Fibroblast of villous mesenchyme (primary cell): Measurements from ENCODE around the gene WWTR1. TPM values are rescaled to one million over a fixed set of nuclear protein-coding genes. Genes with fewer than 3 reads are reported as not detected.

Experiments
- DNase-seq: peaks from one replicate; pipeline ENCODE4 v3.0.0-alpha.2; 2010; ENCODE audit warnings: low read depth
- H3K4me3 ChIP-seq: 2 replicates; pipeline ENCODE4 v1.5.1; 2011; ENCODE audit warnings: low read depth, mild to moderate bottlenecking, low read length
- total RNA-seq: library from RNA; depleted of rRNA; stranded (reverse); fragments of >200 nt; gene quantifications from 2 replicates; pipeline ENCODE4 v1.2.3, GENCODE V29; 2012
- TF ChIP-seq, protein P1 (sequence below): IDR thresholded peaks from 2 replicates; pipeline ENCODE4 v1.5.1; 2012; ENCODE audit warnings: low read depth, mild to moderate bottlenecking, low read length; ENCODE audit not compliant: insufficient read depth

The WWTR1 gene
- total RNA-seq, 1 donor = 37.6 TPM

DNA sequence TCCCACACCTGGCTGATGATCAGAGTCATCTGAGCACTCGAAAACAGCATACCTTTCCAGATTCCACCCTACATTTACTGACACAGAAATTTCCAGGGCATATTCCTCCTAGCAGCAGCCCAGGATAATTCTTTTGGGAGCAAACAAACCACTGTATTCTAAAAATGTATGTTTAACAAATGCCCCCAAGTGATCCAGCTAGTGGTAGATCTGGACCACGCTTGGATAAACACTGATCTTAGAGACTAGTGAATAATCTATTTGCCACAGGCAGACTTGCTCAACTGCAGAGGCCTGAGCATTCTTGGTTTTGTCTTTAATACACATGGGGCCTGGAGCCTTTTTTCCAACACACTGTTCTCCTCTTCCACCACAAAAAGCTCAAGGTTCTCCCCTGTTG is 93.7 kb downstream of the WWTR1 start:
- DNase-seq = peak; percentile 48
- TF ChIP-seq, protein P1, sequence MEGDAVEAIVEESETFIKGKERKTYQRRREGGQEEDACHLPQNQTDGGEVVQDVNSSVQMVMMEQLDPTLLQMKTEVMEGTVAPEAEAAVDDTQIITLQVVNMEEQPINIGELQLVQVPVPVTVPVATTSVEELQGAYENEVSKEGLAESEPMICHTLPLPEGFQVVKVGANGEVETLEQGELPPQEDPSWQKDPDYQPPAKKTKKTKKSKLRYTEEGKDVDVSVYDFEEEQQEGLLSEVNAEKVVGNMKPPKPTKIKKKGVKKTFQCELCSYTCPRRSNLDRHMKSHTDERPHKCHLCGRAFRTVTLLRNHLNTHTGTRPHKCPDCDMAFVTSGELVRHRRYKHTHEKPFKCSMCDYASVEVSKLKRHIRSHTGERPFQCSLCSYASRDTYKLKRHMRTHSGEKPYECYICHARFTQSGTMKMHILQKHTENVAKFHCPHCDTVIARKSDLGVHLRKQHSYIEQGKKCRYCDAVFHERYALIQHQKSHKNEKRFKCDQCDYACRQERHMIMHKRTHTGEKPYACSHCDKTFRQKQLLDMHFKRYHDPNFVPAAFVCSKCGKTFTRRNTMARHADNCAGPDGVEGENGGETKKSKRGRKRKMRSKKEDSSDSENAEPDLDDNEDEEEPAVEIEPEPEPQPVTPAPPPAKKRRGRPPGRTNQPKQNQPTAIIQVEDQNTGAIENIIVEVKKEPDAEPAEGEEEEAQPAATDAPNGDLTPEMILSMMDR = no peak
- H3K4me3 ChIP-seq = no peak overlapping the region

DNA sequence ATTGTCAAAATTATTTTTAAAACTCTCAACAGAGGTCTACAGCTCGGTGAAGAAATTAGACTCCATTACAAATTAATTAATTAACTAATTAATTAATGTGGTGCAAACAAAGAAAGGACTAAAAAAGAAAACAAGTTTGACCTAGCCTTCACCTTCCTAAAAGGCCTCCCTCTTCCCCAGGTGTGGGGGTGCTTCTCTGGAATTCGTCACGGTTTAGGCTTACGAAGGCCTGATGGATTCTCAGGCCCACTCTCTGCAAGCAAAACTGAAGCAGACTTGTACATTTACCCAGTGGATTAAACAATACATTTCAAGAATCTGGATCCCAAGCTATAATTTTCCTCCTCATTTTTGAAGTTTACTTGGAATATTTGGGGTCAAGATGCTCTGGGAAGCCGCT is 94.7 kb downstream of the WWTR1 start:
- H3K4me3 ChIP-seq = no peak overlapping the region
- TF ChIP-seq, protein P1 = no peak
- DNase-seq = no peak

DNA sequence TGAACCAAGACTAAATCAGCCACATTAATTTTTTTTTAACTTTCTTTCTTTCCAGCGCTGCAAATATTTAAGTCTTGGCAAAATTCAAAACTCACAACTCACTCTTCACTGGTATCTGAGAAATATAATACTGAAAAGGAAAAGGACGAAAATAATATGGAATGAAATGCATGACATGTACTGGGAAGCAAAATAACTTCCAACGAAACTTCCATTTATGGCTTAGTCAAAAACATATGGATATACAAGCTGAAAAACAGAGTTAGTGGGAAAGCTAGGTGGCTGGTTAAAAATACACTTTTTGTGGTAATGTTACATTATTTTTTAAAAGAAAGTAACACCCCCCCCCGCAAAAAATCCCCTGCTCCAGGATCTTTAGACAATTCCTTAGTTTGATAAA is 97.2 kb downstream of the WWTR1 start:
- no peak for DNase-seq
- TF ChIP-seq, protein P1 = no peak
- no peak overlapping the region for H3K4me3 ChIP-seq

DNA sequence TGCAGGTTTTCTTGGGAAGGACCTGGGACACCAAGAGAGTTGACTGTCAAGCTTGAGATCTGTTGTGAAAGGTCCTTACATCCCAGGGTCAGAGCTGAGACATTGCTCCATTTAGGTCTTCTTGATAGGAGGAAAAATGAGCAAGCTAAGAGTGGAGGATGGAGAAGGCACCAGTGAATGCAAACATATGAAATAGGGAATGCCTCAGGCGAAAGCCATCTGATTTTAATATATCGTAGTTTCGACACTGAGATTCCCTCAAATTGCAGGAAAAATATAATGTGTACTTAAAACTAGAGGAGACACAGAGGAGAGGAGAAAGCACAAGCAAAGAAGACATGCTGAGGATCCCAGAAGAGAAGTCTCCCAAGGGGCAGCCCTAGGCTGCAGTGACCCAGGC is 97.8 kb downstream of the WWTR1 start:
- TF ChIP-seq, protein P1 = no peak
- DNase-seq = no peak
- H3K4me3 ChIP-seq = no peak overlapping the region

DNA sequence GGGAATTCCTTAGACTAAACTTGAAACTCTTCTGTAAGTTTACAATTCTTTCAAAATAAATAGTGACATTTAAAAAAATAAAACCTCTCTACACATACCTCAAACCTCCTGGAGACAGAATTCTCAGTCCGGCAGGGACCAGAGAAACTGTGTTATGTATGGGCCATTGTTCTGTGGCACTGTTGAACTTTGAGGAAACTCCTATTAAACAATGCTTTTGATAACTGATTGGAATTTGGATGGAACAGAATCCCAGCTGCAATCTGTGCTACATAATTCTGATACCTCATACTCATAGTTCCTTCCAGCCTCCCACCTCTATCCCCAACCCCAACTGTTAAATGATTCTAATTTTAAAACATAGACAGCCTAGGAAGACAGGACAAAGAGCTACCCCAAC is 98.3 kb downstream of the WWTR1 start:
- no peak overlapping the region for H3K4me3 ChIP-seq
- DNase-seq = no peak
- TF ChIP-seq, protein P1 = no peak

DNA sequence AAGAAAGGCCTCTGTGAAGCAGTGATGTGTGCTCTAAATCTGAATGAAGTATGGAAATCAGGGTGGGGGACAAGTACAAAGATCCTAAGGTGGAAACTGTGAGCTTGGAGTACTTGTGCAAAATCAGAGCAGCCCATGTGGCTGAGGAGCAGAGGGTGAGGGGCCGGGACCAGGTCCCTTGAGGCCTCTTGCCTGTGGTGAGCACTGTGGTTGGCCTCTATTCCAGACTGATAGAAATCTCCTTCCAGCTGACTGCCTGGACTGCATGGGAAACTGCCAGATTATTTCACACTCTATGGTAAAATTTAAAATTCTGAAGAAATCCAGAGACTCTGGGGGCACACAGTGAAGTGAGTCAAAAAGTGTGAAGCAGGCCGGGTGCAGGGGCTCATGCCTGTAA is 101.9 kb downstream of the WWTR1 start:
- TF ChIP-seq, protein P1 = no peak
- peak; percentile 79 for DNase-seq
- no peak overlapping the region for H3K4me3 ChIP-seq

DNA sequence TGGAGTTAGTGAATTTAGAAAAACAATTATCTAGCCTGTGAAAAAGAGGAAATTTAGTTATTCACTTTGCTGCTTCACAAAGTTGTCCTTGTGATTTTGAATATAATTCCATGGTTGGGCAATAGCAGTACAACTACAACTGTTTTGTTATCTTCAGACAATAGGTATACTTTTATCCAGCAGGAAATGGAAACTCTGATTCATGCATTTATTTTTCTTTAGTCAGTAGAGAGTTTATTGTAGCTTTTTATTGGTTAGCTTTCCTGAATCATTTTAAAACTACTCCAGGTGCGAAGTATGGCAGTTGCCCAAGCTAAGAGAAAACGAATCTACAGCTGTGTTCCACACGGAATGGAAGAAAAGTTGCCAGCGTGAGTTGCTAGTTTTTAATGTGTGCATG is 103.0 kb downstream of the WWTR1 start:
- DNase-seq = peak; percentile 86
- TF ChIP-seq, protein P1 = no peak

More for the DNA sequence above, 103.0 kb downstream of the WWTR1 start:
- no peak overlapping the region for H3K4me3 ChIP-seq
